ENCODE results near the gene PRKAR2A. TPM values are rescaled to one million over a fixed set of nuclear protein-coding genes. Genes with fewer than 3 reads are reported as not detected.

Gene PRKAR2A
- total RNA-seq, 6 experiments from 2014 or later, result 21.9 to 31.1 (median 27.2) TPM

GRCh38 chr3:48851407-48851806 is 3.7 kb upstream of the PRKAR2A start:
- Histone ChIP-seq H3K4me3 (no peak overlapping the region), H3K4me1 (peaks cover 0 to 4% (median 1%) of the 10 kb centered on the region in 4 donors), H3K27ac (no peak overlapping the region), H3K27me3 (no peaks in the 10 kb centered on the region), H3K36me3 (peaks cover 0 to 11% (median 6%) of the 10 kb centered on the region in 4 donors), H3K9me3 (no peaks in the 10 kb centered on the region)
- TF ChIP-seq POLR2A (IDR thresholded peaks at IDR 0.05), result no peak
- no peak for TF ChIP-seq CTCF (IDR thresholded peaks at IDR 0.05)
- no peak for ATAC-seq
- no peak for DNase-seq
- WGBS (ENCODE audit: insufficient coverage, low coverage, low lambda C conversion rate, missing lambda C conversion rate), result 83% methylated on average over 1 of the region's 3 CpGs
- intact Hi-C loops (cut with DNase I), result no loop called here

DNA sequence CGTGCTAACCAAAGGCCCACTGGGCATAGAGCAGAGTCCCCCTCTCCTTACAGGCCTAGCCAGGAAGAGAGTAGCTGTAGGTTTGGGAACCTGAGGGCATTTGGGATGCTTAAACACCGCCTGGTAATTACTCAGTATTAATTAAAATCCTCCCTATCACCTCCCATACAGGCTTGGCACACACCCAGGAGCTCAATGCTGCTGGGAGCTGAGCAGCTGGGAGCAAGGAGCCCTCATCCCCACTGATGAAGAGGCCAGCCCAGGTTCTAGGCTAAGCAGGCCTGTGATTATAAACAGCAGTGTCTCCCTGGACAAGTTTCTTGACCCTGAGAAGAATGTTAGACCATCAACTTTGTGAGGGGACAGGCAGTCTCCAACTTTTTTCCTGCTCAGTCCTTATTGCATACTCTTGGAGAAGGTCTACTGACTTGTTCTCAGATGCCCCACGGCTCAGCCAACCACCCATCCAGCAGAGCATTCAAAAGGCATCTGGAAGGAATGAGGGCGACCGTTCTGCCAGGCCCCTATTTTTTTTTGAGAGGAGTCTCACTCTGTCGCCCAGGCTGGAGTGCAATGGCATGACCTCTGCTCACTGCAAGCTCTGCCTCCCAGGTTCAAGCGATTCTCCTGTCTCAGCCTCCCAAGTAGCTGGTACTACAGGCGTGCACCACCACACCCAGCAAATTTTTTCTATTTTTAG is 1.3 kb upstream of the PRKAR2A start:
- 89% methylated on average over 3 of the region's 8 CpGs for WGBS (ENCODE audit: insufficient coverage, low coverage, low lambda C conversion rate, missing lambda C conversion rate)
- TF ChIP-seq CTCF (IDR thresholded peaks at IDR 0.05) (no peak), POLR2A (IDR thresholded peaks at IDR 0.05) (no peak)
- DNase-seq (peak in 1 of 3 donors; percentile 49), ATAC-seq (no peak)
- Histone ChIP-seq H3K9me3 (no peaks in the 10 kb centered on the region), H3K27ac (peak overlapping the region in 1 of 3 donors; percentile 92), H3K4me3 (no peak overlapping the region), H3K36me3 (no peaks in the 10 kb centered on the region), H3K4me1 (peaks cover 0 to 20% (median 12%) of the 10 kb centered on the region in 4 donors), H3K27me3 (no peaks in the 10 kb centered on the region)
- intact Hi-C loops (cut with DNase I), result no loop called here

DNA sequence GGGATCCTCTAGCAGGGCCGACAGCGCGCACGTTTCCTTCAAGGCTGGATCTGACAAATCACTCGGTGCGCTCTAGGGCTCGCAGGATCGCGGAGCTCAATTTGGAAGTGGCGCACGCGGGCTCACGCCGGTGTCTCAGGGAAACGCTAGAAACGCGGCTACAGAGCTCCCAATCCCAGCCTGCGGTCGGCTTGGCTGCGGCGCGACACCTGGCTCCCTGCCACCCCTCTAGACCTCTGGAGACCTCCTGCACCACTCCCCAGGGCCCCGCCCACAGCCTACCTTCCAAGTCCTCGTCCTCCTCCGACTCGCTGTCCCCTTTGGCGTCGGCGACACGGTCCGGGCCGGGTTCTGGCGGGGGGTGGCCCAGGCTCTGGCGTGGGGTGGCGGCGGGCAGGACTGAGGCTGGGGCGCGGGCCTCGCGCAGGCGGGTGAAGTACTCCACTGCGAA is 596 bp downstream of the PRKAR2A start:
- ATAC-seq (peak; percentile 77 to 83 (median 81)), DNase-seq (peak; percentile 90 to 97 (median 93))
- WGBS (ENCODE audit: insufficient coverage, low coverage, low lambda C conversion rate, missing lambda C conversion rate), result 0% methylated on average over 7 of the region's 42 CpGs
- H3K36me3 ChIP-seq, result no peaks in the 10 kb centered on the region
- TF ChIP-seq CTCF (IDR thresholded peaks at IDR 0.05), result no peak
- TF ChIP-seq POLR2A (IDR thresholded peaks at IDR 0.05), result no peak
- no peaks in the 10 kb centered on the region for H3K9me3 ChIP-seq
- peak overlapping the region; percentile 76 to 92 (median 87) for H3K27ac ChIP-seq
- no peaks in the 10 kb centered on the region for H3K27me3 ChIP-seq
- H3K4me3 ChIP-seq, result peak overlapping the region; percentile 83 to 92 (median 83)
- intact Hi-C loops (cut with DNase I), result no loop called here
- H3K4me1 ChIP-seq, result peaks cover 0 to 20% (median 12%) of the 10 kb centered on the region in 4 donors

- H3K4me1 ChIP-seq, result peaks cover 0 to 20% (median 12%) of the 10 kb centered on the region in 4 donors
- H3K27me3 ChIP-seq, result no peaks in the 10 kb centered on the region
- intact Hi-C loops (cut with DNase I), result no loop called here
- no peaks in the 10 kb centered on the region for H3K9me3 ChIP-seq
- H3K4me3 ChIP-seq, result no peak overlapping the region
- no peaks in the 10 kb centered on the region for H3K36me3 ChIP-seq
- no peak for DNase-seq
- no peak for TF ChIP-seq POLR2A (IDR thresholded peaks at IDR 0.05)
- TF ChIP-seq CTCF (IDR thresholded peaks at IDR 0.05), result no peak
- H3K27ac ChIP-seq, result no peak overlapping the region
- WGBS (ENCODE audit: insufficient coverage, low coverage, low lambda C conversion rate, missing lambda C conversion rate), result 20% methylated on average over 2 of the region's 2 CpGs
- no peak for ATAC-seq
These were observed 2.5 kb downstream of the PRKAR2A start for GRCh38 chr3:48845170-48845569.
